A549 (cell line): ENCODE measurements around the gene PPP1R9B.

Experiments used
- FOXS1 ChIP-seq: fragments of 250-450 bp; sonication (Bioruptor Pico); IDR thresholded peaks from 2 replicates; pipeline ENCODE4 v1.5.0; 2020; ENCODE audit warnings: mild to moderate bottlenecking, moderate library complexity
- PHF8 ChIP-seq: fragments of 200-600 bp; sonication (generic); IDR thresholded peaks from 2 replicates; pipeline ENCODE4 v1.6.1; 2016; ENCODE audit warnings: low read depth, mild to moderate bottlenecking, antibody characterized with exemption, moderate library complexity, borderline replicate concordance
- POLR2A ChIP-seq: IDR thresholded peaks from 2 replicates; pipeline ENCODE4 v1.6.1; 2012; ENCODE audit warnings: mild to moderate bottlenecking, low read length
- RCOR1 ChIP-seq: fragments of 150-350 bp; IDR thresholded peaks from 2 replicates; pipeline ENCODE4 v1.6.1; 2014; ENCODE audit warnings: antibody characterized with exemption, low read length, low read depth
- SMC3 ChIP-seq: fragments of >200 bp; sonication (Bioruptor Twin); formaldehyde crosslinking; IDR thresholded peaks from 3 replicates; pipeline ENCODE4 v1.6.1; 2018; ENCODE audit warnings: inconsistent platforms
- ZC3H11A ChIP-seq: fragments of 450-650 bp; IDR thresholded peaks from 2 replicates; pipeline ENCODE4 v1.6.1; 2014; ENCODE audit warnings: antibody characterized with exemption, mild to moderate bottlenecking
- TF ChIP-seq, protein P1 (sequence below): fragments of >200 bp; sonication (Bioruptor Twin); formaldehyde crosslinking; IDR thresholded peaks from 3 replicates; pipeline ENCODE4 v1.5.1; 2016
- TF ChIP-seq, protein P2 (sequence below): fragments of 250-450 bp; sonication (Bioruptor Pico); IDR thresholded peaks from 2 replicates; pipeline ENCODE4 v1.5.0; 2021; ENCODE audit warnings: mild to moderate bottlenecking, moderate library complexity, borderline replicate concordance

DNA sequence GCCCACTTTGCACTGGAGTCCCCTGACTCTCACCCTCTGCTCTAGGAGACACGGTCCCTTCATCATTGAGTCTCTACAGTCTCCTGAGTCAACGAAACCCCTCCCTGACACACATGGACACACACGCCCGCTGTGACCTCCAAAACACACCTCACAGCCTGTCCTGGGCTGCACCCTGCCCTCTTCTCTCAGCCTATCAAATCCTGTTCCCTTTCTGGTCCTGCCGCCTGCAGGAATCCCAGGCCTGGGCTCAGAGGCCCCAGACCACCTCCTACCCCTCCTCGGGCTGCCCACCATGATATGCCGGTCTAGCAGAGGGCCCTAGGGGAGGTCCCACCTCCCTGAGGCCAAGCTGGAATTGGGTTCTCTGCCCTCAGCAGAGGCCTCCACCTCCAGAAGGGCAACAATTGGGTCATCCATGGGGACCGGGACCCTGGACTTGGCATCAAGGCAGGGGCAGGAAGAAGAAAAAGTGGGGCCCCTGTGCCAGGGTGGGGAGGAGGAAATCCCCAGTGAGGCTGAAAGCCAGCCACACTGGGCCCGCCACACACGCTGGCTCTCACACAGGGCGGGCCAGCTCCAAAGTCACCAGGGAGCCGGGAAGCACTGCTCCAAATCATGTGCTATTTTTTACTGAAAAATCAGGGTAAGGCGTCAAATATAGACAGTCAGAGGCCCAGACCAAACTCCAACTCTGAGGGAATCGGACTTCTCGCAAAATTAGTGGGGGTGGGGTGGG lies 3.4 kb downstream of the PPP1R9B start:
- TF ChIP-seq PHF8 (no peak), POLR2A (no peak), SMC3 (no peak), ZC3H11A (no peak), RCOR1 (no peak), FOXS1 (CRISPR knock-in tag) (no peak)
- TF ChIP-seq, protein P1, sequence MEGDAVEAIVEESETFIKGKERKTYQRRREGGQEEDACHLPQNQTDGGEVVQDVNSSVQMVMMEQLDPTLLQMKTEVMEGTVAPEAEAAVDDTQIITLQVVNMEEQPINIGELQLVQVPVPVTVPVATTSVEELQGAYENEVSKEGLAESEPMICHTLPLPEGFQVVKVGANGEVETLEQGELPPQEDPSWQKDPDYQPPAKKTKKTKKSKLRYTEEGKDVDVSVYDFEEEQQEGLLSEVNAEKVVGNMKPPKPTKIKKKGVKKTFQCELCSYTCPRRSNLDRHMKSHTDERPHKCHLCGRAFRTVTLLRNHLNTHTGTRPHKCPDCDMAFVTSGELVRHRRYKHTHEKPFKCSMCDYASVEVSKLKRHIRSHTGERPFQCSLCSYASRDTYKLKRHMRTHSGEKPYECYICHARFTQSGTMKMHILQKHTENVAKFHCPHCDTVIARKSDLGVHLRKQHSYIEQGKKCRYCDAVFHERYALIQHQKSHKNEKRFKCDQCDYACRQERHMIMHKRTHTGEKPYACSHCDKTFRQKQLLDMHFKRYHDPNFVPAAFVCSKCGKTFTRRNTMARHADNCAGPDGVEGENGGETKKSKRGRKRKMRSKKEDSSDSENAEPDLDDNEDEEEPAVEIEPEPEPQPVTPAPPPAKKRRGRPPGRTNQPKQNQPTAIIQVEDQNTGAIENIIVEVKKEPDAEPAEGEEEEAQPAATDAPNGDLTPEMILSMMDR: no peak
- TF ChIP-seq, protein P2, sequence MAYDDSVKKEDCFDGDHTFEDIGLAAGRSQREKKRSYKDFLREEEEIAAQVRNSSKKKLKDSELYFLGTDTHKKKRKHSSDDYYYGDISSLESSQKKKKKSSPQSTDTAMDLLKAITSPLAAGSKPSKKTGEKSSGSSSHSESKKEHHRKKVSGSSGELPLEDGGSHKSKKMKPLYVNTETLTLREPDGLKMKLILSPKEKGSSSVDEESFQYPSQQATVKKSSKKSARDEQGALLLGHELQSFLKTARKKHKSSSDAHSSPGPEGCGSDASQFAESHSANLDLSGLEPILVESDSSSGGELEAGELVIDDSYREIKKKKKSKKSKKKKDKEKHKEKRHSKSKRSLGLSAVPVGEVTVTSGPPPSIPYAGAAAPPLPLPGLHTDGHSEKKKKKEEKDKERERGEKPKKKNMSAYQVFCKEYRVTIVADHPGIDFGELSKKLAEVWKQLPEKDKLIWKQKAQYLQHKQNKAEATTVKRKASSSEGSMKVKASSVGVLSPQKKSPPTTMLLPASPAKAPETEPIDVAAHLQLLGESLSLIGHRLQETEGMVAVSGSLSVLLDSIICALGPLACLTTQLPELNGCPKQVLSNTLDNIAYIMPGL (CRISPR knock-in tag): no peak
